Embryonic facial prominence (tissue), 1 donor: ENCODE results near the gene SPEG.

Source experiments
- DNase-seq: peaks from one replicate; pipeline ENCODE4 v3.0.0-alpha.2; 2016; ENCODE audit errors: extremely low spot score

The SPEG gene

DNA sequence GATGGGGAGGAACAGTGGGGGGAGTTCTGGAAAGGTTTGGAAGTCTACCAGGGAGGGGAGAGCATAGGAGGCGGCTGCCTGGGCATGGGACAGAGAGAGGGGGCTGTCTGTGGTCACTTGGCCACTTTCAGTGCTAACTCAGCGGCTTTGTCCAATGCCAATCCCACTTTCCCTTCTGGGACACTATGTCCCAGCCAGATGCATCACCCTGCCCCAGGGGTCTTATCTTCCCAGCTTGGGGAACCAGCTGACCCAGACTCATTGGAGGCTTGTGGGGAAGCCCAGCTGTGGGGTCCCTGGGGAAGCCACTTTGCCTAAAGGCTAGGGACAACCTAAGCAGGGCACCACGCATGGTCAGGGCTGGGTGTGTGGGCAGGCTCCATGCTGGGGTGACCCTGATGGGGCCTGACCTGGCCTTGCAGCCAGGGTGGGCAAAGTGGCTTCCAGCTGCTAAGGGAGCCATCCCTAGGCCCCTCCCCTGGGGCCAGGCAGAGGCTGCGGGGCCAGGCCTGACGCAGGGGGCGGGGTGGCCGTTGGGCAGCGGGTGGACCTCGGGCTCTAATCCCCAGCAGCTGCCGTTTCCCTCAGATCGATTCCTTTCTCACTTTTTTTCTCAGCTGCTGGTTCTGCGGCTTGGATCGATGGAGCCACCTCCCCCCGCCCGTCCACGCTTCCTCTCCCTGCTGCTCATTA is 78.0 kb downstream of the SPEG start:
- DNase-seq = no peak

DNA sequence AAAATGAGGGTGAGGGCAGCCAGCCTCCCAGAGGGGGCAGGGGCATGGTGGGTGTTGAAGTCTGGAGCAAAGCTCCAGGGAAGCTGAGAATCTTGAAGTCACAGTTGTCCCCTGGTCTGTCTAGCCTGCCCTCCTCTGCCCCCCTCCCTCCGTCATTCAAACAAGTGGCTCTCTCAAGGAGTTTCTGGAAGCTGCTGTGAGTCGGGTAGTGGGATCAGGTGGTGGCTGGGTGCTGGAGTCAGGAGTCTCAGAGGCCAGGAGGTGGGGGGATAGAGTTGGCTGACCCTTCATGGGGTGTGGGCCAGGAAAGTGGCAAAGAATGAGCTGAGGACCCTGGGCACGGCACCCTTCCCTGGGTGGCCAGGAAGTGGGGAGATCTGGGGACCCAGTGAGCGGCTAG is 79.1 kb downstream of the SPEG start:
- DNase-seq = no peak

DNA sequence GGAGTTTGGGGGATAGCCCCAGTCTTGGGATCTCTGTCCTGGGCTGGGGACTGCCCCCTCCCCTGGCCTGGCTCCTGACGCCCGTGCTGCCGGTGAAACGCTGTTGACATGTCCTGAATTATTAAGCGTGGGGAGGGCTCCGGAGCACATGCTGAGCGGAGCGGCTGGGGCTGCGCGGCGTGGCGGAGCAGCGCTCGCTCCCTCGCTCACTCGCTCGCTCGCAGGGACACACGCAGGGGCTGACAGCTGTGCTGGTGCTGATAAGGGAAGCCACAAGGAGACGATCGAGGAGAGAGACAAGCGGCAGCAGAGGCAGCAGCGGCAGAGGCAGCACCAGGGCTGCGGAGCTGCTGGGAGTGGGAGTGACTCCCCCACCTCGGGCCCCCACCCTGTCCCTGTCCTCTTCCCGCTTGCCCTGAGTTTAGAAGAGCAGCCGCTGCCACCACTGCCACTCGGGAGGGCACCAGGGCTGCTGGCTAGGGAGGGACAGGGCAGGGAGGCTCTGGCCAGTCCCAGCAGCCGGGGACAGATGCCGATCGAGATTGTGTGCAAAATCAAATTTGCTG is 79.6 kb downstream of the SPEG start, which contains the start of gene ASIC4:
Gene ASIC4 (plus strand): TSS at position 287 of the 566 bp plus-strand sequence. CDS start 243 bp downstream, at position 530.
- no peak for DNase-seq

DNA sequence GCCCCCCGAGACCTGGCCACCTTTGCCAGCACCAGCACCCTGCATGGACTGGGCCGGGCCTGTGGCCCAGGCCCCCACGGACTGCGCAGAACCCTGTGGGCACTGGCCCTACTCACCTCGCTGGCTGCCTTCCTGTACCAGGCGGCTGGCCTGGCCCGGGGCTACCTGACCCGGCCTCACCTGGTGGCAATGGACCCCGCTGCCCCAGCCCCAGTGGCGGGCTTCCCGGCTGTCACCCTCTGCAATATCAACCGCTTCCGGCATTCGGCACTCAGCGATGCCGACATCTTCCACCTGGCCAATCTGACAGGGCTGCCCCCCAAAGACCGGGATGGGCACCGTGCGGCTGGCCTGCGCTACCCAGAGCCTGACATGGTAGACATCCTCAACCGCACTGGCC is 80.2 kb downstream of the SPEG start:
- no peak for DNase-seq

DNA sequence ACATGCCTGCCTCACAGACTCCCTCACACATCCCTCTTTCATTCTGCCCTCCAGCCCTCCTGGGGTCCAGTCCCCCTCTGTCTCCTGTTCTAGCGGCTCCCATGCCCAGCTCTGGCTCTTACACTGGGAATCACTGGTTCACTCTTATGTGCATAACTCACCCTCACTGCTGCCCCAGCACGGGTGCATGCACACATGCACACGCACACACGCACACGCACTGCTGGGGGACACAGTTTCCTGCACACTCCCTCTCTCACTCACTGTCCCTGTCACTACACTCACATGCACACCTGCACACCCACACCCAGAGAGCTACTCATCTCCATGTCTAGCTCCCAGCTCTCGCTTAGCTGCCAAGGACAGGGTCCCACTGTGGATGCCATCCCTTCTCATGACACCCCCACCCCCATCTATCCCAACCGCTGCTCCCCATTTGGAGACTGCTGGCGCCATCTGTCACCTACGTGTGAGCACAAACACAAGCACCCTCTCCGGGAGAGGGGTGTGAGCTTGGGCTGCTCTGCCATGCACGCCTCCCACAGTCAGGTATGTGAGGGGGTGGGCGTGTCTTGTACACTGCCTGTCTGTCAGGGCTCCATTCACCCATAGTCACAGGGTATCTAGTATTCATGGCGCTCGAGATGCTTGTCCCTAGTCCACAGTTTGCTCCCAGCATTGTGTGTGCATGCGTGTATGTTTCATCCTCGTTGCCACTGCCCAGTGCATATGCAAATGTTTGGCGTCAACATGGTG is 81.4 kb downstream of the SPEG start:
- no peak for DNase-seq

DNA sequence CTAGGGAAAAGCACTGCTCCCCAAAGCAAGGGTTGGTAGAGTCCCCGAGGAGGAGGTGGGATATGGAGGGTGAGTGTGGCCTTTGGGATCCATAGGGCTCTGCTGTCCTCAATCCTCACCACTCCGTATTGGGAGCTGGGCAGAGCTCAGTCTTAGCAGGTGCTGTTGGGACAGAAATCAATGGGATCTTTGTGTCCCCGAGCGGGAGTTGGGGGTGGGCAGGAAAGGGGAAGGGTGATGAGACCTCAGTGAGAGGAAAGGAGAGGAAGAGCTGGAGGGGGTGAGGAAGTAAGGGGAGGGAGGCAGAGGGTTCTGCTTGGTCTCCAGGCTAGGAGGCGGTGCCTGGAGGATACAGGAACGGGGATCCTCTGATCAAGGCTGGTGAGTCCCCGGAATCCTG is 82.2 kb downstream of the SPEG start:
- no peak for DNase-seq

DNA sequence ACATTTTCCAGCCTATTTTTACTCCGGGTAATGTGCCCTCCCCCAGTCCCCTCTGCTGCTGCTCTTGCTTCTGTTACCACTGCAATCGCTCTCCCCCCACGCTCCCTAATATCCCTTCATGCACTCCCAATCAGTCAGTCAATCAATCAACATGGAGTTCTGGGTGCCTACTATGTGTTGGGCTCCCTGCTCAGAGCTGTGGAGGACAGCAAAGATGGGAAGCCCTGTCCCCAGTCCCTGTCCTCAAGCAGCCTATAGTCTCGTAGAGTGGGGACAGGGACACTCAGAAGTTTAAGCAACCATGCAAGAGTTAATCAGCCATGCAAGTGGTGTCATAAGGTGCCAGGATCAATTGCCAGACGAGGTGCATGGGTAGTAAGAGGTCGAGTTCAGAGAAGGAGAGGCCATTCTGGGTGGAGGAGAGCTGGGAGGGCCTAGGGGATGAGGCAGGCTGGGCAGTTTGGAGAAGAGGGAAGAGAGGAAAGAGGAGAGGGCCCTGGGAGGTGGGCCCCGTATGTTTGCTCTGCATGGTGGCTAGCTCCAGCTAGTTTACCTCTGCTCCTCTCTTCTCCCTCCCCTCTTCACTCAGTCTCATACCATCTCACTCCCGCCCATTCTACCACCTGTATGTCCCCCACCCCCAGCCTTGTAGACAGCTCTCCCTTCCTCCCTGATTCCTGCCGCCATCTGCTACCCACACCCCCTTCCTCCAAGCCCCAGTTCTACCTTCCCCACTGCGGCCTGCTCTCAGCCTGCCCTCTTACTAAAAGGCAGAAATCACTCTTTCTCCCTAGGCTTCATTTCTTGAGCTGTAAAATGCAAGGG is 83.5 kb downstream of the SPEG start:
- DNase-seq = no peak

DNA sequence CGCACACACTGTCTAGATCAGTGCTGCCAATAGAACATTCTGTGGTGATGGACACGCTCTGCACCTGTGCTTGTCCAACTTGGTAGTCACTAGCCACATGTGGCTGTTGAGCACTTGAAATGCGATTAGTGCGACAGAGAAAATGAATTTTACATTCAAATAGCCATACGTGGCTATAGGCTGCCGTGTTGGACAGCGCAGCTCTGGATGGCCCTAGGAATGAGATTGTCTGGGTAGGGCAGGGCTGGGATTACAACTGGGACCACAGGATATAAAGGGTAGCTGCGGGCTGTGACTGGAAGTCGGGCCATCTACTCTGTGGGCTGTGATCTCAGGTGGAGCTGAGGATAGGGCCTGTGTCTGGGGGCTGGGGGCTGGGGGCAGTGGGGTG is 84.9 kb downstream of the SPEG start:
- DNase-seq = no peak

DNA sequence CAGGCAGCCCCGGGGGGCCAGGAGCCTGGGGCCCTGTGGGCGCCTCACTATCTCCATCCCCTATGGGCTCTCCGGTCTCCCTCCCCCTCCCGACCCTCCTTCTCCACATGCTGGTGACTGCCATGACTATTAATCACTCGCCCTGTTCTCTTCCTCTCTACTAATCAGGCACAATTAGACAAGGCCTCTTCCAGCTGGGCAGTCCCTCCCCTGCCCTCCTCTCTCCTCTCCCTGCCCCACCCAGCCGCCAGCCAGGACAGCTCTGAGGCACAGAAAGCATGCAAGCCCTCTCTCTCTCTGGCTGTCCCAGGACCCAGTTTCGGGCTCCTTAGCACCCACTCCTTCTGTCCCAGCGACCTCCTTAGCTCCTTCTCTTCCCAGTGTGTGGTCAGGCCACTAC is 85.4 kb downstream of the SPEG start:
- DNase-seq = no peak

DNA sequence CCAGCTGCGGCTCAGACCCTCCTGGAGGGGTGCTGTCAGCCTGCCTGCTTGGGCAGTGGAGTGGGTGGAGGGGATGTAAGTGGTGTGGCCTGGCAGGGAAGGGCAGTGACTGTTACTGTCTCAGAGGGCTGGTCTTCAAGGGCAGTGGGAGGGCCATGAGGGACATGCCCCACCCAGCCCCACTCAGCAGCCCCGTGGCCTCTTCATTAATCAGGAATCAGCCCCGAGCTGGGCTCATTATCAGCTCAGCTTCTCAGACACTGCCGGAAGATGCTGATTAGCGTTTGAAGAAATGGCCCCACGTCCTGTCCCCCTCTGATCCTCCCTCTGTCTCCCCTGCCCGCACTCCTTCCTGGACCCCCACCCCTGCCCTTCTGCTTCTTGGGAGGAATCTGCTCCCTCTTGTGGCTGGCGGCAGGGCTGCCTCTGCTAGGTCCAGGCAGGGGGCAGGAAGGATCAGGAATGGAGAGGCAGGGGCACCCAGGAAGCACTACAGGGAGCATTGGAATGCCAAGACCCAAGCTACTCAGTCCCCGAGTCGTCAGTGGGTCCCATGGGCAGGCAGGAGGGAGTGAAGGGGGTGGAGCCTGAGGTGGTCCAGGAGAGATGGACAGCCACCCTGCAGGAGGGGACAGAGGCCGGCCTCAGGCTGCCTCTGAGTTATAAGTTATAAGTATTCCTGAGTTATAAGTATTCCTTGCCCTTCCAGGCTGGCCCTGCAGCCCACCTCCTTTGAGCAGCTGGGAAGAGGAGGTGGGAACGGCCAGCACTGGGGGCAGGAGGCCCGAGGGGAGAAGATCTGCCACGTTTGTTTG is 86.6 kb downstream of the SPEG start:
- DNase-seq = no peak

DNA sequence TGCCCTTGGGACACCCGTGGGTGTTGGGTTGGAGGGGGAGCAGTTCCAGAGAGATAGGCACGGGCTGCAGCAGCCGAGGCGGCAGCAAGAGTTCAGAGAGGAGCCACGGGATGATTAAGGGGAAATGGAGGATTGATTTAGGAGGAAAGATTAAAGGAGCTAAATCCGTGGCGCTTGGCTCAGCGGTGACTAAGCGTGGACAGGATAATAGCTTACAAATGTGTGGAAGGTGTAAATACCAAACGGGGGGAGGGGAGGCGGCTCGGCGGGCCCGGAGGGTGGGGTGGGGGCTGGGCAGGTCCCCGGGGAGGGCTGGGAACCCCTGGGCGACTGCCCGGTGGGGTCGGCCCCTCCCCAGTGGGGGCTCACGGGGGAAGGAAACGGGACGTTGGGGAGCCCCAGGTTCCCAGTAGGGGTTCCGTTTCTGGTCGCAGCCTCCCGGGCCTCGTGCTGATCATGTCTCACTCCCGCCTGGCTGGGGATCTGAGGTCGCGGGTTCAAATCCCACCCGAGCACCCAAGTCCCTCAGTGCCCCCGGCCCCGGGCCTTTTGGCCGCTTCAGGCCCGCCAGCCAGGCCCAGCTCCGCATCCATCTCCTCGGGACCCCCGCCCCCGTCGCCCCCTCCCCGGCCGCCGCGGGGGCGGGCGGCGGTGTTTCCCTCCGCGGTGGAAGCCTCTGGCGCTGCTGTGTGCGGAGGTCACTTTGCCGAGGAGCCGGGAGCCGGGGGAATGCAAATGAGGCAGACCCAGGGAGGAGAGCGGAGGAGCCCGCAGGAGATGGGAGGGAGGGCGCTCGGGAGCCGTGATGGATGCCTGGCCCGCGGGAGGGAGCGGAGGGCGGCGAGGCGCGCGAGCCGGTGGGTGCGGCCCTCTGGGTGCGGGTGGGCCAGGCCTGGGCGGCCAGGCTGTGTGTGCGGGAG is 87.7 kb downstream of the SPEG start:
- no peak for DNase-seq

DNA sequence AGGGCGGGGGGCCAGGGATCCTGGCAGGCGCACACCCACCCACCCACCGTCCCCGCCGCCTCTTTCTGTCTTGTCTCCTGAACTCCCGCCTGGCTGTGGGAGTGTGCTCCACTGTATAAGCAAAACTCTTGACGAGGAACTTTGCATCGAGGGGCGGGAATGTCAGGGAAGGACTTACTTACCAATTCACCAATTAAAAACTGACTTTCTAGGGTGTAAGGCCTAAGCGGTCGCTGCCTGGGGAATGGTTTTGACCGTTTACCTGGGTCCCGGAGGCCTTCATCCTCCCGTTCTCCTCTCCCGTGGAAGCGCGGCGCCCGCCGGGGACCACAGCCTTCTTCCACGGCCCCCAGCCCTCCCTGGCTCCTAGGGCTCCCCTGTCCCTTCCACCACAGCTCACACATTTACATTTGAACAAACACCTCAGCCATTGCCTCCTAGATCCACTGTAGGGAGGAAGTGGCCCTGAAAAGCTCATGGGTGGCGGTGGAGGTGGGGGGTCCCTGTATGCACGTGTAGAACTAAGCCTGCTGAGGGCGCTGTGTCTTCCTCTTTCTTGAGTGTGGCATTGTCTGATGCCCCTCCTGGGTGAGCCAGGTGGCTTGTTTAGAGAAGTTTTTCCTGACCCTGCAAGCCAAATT is 88.5 kb downstream of the SPEG start:
- no peak for DNase-seq

DNA sequence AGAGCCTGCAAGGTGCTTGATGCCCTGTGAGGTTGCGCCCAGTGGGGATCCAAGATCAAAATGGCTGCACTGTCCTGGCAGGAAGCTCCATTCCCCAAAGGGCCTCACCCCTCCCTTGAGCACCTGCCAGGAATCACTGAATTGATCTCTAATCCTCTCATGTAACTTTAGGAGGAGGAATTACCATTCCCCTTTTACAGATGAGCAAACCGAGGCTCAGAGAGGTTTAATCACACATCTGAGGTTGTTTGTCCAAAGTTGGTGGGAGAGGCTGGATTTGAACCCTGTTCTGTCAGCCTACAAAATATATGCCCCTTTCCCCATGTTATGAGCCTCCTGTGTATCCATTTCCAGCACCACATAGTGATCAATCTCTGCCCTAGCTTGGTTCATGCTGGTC is 90.2 kb downstream of the SPEG start:
- DNase-seq = no peak

DNA sequence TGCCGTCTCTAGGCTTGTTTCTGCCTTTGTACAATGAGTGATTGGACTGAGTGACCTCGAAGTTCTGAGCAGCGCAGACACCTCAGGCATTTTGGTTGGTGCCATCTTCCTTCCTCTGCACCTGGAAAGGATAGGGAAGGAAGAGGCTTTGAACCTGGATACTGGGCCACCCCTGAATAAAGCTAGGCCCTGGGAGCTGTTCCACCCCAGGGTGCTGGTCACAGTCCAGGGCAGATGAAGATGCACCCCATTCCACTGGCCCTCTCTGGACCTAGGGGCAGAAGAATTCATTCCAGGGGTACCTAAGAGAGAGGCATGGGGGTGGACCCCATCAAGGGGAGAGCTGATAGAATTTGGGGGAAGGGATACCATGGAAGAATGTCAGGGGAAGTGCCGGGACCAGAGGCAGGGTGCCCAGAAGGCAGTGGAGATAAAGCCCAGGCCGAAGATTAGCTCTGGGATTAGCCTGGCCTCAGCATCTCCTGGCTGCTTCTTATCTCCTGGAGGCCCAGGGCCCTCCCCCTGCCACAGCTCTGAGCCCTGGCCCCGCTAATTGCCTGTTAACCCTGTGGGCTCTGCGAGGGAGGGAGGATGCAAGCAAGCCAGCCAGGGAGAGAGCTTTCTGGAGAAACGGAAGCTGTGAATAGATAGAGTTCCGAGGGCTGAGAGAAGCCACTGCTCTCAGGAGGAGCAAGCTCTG is 91.0 kb downstream of the SPEG start:
- DNase-seq = no peak

DNA sequence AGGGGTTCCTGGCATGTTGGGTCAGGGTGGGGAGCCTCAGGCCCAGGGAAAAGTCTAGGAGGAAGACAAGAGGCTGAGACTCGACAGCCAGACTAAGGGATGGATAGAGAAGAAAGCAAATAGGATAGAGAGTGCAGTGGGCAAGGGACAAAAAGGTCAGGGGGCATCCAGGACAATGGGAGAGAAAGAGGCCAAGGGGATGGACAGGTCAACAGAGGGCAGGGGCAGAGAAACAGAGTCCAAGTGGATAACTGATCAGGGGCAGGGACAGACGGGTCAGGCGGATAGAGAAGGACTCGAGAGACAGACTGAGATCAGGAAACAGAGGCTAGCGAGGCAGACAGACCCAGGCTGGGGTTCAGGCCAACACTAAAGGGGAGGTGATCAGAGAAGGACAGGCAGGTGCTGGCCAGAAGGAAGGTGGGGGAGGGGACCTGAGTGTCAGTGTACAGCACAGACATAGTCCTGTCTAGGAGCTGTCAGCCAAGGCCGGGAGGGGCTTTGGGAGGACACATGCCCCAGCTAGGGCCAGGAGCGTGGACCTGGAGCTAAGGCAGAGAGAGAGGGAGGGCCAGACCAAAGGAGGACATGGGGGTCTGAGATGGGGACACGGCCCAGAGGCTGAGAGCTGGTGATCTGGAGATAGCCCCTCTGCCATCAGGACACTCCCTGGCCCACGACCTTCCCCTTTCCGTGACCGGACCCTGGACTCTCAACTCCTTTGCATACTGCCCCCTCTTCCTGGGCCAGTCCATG is 91.9 kb downstream of the SPEG start:
- no peak for DNase-seq

DNA sequence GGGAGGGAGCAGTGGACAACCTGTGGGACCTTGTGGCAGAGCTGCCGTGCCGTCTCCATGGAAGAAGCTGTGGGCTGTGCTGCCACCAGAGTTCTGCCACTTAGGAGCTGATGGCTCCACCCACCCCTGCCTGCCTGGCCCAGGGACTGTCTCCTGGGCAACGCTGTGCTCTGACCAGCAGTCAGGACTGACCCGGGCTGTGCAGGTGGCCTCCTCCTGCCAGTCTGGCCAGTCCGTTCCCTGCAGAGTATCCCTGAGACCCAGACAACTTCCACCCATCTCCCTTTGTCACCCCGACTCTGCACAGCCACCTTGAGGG is 92.4 kb downstream of the SPEG start:
- no peak for DNase-seq

DNA sequence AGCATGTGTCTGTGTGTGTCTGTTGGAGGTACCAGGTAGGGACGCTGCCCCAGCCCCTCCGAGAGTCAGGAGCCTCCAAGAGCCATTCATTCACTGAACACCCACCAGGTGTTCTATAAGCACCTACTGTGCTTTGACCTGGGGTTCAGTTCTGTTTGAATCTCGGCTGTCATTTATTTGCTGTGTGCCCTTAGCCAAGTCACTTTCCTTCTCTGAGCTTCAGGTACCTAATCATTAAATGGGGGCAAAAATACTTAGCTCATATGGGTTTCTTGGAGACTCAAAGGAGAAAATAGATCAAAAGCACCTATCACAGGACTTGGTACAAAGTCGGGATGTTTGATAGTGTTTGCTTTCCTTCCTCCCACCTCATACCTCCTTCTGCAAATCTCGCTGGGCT is 92.8 kb downstream of the SPEG start:
- DNase-seq = no peak
